Activated CD8-positive, alpha-beta memory T cell treated with anti-CD3 and anti-CD28 coated beads for 36 hours (primary cell): ENCODE data around the gene NLRP9. TPM values are rescaled to one million over a fixed set of nuclear protein-coding genes. Genes with fewer than 3 reads are reported as not detected.

ENCODE experiments used
- CTCF ChIA-PET: fragments of 350-600 bp; sonication (Branson Sonifier 250); formaldehyde crosslinking; loops from one replicate; lab custom pipeline; 2021; ENCODE audit warnings: antibody characterized with exemption; lab: Charles Lee
- POLR2A ChIA-PET: fragments of 350-600 bp; sonication (Branson Sonifier 250); formaldehyde crosslinking; loops from one replicate; lab custom pipeline; 2021; ENCODE audit warnings: antibody characterized with exemption; lab: Charles Lee
- total RNA-seq, 2 experiments: library from RNA; stranded (reverse); gene quantifications; one replicate each; pipeline ENCODE4 v1.2.3, GENCODE V29; 2021

The NLRP9 gene
- total RNA-seq, 2 experiments from 2014 or later: not detected

- POLR2A ChIA-PET: no interaction called here
- CTCF ChIA-PET: interaction anchor here (0.8 kb wide), 1 partner anchor 15 kb away, joined by 3 read pairs; no protein-coding TSS in a partner anchor
Observed at GRCh38 chr19:55690769-55691545, 47.2 kb downstream of the NLRP9 start.

DNA sequence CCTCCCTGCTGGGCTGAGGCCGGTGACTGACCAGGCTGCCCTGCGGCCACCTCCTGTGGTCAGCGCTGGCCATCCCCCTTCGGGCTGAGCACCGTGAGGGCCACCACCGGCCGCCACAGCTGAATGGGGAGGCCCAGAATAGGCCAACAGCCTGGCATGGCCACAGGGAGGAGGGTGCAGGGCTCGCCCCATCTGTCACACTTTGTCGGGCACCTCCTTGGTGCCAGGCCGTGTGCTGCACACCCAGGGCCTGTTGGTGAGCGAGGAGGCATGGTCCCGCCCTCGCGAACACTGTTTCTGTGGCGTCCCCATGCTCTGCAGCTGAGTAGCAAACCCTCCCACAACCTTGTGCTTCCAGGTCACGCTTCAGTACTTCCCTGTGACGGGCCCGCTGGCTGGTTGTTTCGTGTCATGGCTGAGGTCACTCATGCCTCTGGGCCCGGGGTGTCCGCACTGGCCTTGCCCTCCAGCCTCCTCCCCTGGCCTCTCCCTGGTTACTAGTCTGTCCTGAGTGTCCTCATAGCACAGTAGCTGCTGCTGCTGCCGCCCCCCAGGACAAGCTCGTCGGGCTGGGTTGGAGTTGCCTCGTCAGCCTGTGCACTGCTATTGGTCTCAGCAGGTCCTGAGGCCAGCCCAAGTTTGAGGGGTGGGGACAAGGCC lies 48.0 kb downstream of the NLRP9 start:
- ChIA-PET POLR2A (no interaction called here), CTCF (interaction anchor here (0.8 kb wide), 1 partner anchor 16 kb away, joined by 3 read pairs; no protein-coding TSS in a partner anchor)

- POLR2A ChIA-PET: no interaction called here
- CTCF ChIA-PET: no interaction called here
Observed at GRCh38 chr19:55689411-55690108, 48.6 kb downstream of the NLRP9 start.

- POLR2A ChIA-PET: no interaction called here
- CTCF ChIA-PET: no interaction called here
Observed at GRCh38 chr19:55688422-55689218, 49.6 kb downstream of the NLRP9 start.

- ChIA-PET POLR2A (no interaction called here), CTCF (no interaction called here)
Observed at GRCh38 chr19:55687281-55688201, 50.7 kb downstream of the NLRP9 start.

DNA sequence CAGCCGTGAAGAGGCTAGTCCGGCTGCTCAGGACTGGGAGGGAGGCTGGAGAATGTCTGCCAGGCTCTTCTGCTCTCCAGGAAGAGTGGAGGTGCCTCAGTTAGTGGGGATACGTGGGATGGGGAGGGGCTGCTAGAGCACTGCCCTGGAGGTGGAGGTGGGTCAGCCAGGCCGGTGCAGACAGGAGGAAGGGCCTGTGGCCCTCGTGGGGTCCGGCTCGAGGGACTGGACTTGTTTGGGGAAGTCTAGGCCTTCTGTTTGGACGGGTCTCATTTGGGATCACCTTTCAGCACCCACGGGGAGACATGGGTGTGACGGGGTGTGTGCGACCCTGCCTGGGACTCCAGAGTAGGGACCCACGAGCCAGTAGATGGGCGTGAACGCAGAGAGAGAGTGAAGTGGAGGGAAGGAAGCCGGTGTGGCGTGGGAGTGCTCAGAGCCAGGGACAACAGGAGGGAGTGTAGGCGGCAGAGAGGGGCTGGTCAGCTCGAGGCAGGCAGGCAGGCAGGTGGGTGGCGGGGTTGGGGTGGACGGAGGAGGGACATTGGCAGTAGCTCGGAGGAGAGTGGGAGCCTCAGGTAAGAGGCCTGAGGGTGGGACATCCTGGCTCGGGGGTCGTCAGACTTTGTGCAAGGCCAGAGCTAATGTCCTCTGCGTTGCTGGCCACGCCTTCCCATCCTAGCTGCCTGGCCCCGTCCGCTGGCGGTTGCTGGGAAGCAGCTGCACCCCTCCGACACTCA lies 51.7 kb downstream of the NLRP9 start:
- ChIA-PET POLR2A (no interaction called here), CTCF (no interaction called here)

GRCh38 chr19:55685776-55686175 lies 52.4 kb downstream of the NLRP9 start:
- ChIA-PET CTCF (no interaction called here), POLR2A (no interaction called here)

DNA sequence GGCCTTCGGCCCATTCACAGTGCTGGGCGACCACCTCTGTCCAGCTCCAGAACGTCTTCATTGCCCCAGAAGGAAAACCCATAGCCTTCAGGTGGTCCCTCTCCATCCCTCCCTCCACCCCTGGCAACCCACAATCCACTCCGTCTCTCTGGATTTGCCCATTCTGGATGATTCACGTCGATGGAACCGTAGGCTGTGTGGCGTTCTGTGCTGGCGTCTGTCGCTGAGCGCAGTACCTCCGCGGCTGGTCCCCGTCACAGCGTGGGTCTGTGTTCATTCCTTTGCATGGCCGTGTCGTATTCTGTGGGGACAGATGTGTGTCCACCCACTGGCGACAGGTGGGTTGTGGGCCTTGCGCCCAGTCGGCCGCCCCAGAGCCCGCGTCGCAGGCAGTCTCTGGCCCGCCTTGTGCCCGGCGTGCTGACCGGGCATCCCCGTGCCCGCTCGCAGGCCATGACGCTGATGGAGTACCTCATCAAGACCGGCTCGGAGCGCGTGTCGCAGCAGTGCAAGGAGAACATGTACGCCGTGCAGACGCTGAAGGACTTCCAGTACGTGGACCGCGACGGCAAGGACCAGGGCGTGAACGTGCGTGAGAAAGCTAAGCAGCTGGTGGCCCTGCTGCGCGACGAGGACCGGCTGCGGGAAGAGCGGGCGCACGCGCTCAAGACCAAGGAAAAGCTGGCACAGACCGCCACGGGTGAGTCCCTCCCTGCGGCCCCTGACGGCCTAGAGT lies 53.1 kb downstream of the NLRP9 start:
- POLR2A ChIA-PET: no interaction called here
- CTCF ChIA-PET: interaction anchor here (0.8 kb wide), 1 partner anchor 13 kb away, joined by 3 read pairs; no protein-coding TSS in a partner anchor

DNA sequence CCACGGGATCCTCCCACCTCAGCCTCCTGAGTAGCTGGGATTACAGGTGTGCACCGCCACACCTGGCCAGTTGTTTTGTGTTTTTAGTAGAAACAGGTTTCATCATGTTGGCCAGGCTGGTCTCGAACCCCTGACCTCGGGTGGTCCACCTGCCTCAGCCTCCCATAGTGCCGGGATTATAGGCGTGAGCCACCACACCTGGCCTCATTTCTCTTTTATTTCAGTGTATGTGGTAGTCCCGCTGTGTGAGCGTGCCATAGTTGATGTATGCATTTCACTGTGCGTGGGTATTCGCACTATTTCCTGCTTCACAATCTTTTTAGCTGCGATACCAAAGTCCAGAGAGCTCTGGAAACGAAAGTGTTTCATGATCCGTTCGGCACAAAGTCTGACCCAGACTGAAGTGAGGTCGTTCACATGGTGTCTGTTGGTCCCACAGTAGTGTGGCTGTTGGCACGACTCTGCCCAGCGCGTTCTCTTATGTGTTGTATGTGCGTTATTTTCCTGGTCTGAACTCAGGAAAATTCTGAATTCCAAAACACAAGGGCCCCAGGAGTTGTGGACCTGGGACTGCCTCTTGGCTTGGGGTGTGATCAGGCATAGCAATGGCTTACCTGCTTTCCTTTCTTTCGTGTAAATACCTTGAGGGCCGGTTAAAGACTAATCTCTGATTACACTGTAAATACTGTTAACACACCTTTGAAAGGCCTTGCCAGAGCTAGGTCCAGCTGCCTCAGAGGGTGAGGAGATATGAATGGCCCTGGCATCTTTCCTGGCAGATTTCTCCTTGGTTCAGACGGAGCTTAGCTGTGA lies 54.5 kb downstream of the NLRP9 start:
- CTCF ChIA-PET: no interaction called here
- POLR2A ChIA-PET: no interaction called here

DNA sequence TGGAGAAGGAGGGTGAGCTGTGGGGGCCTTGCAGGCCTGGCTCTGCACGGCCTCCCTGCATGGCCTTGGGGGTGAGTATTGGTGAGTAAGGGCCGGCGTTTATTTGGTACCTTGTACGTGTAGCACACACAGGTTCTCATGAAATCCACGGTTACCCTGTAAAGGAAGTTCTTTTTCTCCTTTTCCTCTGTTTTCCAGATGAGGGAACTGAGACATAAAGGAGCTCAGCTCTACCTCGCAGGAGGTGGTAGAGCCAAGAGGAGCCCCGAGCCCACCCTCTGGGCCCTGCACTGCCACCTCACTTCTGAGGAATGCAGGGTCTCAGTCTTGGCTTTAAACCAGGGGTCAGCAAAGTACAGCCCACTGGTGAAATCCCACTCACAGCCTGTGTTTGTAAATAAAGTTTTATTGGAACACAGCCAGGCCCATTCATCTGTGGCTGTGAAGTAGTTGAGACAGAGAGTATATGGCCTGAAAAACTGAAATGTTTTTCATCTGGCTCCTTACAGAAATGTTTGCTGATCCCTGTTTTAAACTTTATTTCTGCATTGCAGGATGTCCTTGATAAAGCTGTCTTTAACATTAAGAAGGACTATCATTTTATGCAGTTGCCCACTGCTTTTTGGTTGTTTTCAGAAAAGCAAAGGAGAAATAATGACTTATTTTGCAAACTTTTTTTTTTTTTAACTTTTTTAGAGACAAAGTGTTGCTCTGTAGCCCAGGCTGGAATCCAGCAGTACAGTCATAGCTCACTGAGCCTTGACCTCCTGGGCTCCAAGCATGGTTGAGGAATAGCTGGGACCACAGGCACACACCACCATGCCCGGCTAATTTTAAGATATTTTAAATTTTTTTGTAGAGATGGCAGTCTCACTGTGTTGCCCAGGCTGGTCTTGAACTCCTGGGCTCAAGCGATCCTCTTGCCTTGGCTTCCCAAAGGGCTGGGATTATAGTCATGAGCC lies 56.8 kb downstream of the NLRP9 start:
- ChIA-PET CTCF (no interaction called here), POLR2A (interaction anchor here (0.8 kb wide), 1 partner anchor 22 kb away, joined by 3 read pairs; no protein-coding TSS in a partner anchor)

DNA sequence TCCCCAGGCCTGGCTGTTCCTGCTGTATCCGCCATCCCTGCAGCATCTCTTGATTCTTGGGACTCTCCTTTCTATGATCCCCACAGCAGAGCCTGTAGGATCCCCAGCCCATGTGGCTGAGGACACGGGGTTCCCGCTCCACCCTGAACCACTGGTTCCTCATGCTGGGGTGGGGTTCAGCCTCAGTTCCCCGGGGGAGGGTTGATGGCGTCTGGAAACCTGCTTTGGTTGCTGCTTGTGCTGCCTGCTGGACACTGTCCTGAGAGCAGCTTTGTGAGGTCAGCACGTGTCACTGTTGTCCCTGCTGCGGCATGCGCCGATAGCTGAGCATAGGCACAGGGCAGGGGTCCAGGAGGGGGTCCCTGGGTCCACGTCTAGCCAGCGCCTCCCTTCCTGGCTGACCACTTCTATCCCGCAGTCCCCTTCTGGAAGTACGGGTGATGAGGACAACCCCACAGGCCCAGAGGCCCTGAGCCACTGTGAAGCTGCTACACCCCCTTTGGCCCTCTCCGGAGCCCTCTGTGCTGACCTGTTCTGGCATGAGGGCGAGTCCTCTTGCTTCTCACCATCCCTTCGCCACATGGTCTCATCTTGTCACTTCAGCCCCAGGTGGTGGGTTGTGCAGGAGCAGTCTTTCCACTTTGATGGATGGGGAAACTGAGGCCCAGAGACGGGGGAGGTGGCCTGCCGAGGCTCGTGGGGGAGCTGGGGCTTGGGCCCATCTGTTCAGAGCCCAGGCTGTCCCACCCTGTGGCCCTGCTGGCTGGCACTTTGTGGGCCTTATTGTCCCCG lies 57.7 kb downstream of the NLRP9 start:
- CTCF ChIA-PET: no interaction called here
- POLR2A ChIA-PET: interaction anchor here (0.8 kb wide), 1 partner anchor 23 kb away, joined by 3 read pairs; no protein-coding TSS in a partner anchor

GRCh38 chr19:55679343-55680257 lies 58.6 kb downstream of the NLRP9 start:
- ChIA-PET CTCF (no interaction called here), POLR2A (no interaction called here)

GRCh38 chr19:55678121-55678671 lies 60.0 kb downstream of the NLRP9 start:
- ChIA-PET CTCF (interaction anchor here (1.4 kb wide), 1 partner anchor 46 kb away, joined by 5 read pairs; no protein-coding TSS in a partner anchor), POLR2A (no interaction called here)
